G401 (cell line): ENCODE measurements around the gene HBS1L. TPM values are rescaled to one million over a fixed set of nuclear protein-coding genes. Genes with fewer than 3 reads are reported as not detected.

ENCODE experiments used
- DNase-seq: peaks from one replicate; pipeline ENCODE4 v3.0.0-alpha.2; 2015; ENCODE audit warnings: low spot score
- in situ Hi-C: cut with HindIII; loops from 2 replicates; pipeline ENCODE4 v1.10.0; 2016; ENCODE audit warnings: low sequenced_read_pairs, mixed read lengths
- total RNA-seq: library from RNA; depleted of rRNA; stranded (reverse); fragments of >200 nt; shearing (Covaris generic); gene quantifications from 2 replicates; pipeline ENCODE4 v1.2.3, GENCODE V29; 2014

Gene HBS1L
- total RNA-seq, 1 experiment from 2014 or later = 137 TPM

DNA sequence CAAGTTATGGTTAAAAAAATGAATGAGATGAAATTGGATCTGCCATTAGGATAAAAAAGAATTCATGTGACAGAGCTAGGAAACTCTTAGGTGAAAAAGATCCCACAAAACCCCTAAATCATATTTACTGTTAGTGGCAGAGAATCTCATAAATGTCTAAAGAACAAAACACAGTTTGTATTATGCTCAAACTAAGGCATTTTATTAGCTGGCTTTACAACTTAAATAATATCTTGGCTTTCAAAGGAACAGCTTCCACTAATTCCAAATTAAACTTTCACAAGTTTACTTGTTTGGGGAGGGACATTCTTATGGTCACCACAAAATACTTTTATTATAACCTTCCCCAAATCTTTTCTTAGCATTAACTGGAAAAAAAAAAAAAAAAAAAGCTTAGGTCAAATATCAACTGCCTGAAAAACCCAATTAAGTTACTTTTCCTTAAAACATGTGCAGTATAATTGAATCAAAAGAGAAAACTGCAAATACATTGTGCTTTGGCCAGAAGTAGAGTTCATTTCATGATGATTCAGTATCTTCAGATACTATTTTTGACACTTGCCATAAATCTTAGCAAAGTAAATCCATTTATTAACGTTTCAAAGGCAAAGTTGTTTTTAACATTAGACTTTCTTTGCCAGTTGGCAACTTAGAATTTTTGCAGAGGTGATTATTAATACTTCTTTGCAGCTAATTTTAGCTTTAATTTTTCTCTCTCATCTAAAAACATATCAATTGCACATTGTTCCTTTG, 90.0 kb downstream of the HBS1L start:
- no peak for DNase-seq
- in situ Hi-C loops = no loop called here

DNA sequence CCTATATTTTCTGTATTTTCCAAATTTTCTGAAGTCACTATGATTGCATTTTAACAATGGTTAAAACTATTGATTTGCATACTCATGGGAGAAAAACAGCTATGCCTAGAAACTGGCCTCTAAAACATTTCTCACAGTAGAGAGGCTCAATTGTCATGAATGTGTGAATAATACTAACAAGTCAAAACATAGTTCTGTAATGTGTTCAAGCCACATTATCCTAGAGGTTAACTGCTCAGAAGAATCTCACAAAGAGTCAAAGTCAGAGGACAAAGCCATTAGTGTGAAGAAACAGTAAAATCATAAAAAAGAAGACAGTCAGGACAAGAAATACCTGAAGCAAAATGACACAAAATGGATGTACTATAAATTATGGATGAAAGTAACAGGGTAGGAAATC, 92.2 kb downstream of the HBS1L start:
- in situ Hi-C loops = no loop called here
- DNase-seq = no peak

DNA sequence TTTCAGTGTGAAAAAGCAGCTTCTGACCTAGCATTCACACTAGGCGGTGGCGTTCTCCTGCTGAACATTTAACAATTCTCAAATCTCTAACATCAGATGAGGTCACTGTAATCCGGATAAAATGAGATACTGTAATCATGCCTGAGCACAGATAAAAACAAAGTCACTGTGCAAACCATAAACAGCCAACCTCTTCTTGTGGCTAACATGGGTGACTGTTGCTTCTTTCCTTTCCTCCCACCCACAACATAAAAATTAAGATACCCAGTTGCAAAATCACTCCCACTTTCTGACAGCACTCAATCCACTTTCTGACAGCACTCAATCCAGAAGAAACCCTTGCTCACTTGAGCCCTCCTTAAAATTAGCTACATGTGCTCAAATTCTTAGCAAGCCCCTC, 93.3 kb downstream of the HBS1L start:
- DNase-seq = no peak
- in situ Hi-C loops = no loop called here

DNA sequence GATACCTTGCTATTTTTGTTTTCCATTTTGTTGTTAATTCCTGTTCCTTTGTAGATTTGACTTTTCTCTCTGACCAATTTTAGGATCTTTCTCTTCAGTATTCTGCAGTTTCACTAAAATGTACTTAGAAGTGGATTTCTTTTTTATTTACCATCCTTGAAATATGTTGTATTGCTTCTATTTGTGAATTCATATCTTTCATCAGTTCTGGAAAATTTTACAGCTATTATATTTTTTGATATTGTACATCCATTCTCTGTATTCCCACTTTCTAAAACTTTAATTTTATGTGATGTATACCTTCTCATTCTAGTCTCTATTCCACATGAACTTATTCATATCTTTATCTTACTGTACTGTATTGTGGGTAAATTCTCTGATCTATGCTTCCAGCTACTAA, 95.0 kb downstream of the HBS1L start:
- DNase-seq = no peak
- in situ Hi-C loops = no loop called here

DNA sequence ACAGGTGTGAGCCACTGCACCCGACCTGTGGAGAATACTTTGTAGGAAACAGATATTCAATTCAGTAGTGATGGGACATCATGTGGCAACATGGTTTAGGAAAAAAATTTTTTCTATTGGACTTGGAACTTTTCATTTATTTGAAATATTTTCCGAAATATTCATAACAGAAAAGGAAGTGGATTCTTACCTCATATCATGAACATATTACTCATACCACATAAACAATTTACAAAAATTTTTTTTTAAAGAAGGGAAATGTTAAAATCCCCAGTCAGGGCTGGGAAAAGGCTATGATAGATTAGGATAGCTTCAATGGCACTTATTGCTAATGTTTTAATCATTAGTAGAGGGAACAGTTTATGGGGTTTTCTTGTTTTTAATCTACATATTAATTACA, 97.9 kb downstream of the HBS1L start:
- in situ Hi-C loops = no loop called here
- no peak for DNase-seq

DNA sequence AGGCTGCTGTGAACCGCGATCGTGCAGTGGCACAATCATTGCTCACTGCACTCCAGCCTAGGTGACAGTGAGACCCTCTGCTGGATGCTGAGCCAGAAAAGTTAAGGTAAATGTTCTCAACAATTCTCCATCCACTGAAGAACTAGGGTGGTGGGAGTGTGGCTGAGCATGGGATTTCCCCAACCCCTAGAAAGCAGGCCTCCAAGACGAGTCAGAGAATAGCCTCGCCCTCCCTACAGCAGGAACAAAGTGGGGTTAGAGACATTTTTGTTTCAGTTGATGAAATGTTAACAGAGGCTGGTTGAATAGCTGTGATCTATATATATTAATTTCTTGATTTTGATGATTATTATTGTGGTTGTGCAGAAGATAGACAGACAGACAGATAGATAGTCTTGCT, 98.6 kb downstream of the HBS1L start:
- DNase-seq = no peak
- in situ Hi-C loops = no loop called here

DNA sequence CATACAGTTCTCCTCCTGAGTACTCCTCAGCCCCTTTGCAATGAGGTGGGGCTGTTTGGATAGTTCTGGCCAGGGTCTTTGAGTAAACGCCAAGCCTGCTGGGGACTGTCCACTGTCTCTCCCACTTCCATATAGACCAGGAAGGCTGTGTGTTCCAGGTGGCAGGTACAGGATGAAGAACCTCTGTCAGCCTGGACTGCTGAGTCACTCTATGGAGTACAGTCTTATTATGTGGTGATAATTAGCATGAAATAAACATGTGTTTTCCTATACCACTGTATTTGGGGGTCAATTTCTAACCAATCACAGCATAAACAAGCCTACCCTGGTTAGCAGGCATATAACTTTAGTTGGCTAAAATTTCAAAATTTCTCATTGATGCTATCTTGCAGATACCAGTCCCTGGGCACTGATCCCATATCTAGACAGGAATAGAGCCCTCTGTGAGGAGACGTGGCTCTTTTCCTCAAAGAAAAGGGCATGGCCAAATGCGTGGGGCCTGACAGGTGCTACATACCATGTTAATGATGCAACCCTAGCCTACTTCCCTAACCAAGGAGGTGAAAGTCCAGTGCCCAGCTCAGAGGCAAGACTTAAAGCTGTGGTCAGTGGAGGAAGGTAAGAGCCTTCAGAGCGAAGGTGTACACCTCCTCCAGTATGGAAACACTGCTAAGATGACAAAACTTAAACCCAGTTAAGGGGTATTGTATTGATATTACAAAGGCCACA, 100.2 kb downstream of the HBS1L start:
- no peak for DNase-seq
- in situ Hi-C loops = no loop called here

DNA sequence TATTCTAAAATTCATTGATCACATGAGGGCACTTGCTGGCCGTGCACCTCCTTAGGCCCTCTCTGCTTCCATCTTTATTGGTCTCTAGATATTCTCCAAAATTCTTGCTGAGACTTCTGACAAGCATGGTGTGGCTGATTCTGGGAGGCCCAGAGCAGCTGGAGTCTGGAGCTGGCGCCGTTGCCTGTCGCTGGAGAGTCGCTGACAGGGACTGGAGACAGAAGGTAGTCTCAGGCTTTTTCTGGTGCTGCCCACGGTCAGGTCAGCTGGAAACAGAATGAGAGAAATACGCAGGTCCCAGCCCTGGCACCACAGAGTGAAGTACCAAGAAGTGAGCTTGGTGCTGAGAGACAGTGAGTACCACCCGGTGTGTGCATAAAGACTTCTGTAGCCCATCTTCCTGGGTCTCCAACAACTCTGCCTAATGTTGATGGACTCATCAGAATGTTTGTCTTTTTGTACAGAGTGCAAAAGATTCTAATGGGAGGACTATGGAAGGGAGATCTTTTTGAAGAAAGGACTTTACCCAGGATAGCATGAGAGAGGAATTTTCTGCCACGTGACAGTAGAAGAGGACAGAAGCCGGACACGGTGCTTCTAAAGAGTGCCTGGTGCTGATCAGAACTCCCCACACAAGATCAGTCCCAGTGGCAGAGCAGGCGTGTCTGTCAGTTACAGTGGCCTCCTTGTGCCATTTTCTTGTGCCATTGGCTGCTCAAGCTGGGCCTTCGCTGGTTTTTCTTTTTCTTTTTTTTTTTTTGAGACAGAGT, 102.9 kb downstream of the HBS1L start:
- in situ Hi-C loops = no loop called here

DNA sequence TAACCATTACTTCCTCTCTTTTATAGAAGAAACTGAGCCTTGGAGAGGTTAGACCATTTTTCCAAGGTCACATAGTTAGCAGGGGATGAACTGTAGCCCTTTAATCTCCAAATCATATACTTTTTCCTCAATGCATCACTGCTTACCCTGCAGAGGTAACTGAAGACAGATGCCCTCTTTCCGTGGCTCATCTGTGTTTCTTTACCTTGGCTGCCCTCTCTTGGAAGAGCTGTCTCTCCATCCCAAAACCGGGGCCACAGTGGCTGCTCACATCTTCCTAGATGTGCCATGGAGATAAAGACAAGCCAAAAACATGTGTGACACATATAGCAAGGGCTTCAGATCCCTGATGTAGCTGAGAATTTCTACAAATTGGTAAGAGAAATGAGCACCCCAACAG, 104.1 kb downstream of the HBS1L start:
- in situ Hi-C loops = no loop called here
- no peak for DNase-seq

More for the DNA sequence above, 102.9 kb downstream of the HBS1L start:
- no peak for DNase-seq

DNA sequence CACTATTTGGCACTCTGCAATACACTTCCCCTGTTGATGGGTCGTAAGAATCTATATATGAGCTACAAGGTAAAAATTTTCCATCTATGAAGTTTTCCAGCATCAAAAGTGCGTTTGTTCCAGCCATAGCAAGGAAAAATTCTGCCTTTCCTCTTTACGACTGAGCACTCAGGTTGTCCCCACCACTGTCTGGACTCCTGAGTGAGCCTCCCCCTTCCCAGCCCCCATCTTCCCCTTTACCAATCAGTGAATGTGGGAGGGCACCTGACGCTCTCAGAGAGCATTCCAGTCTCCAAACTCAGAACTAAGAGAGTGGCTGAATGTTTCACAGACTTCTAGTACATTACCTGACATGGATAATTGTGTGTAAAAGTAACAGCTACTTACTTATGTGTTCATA, 104.7 kb downstream of the HBS1L start, which contains the start of gene ALDH8A1:
ALDH8A1 (minus strand) TSS at position 175 of the 400 bp plus-strand sequence; CDS start at position 127, 48 bp downstream.
- in situ Hi-C loops = no loop called here
- no peak for DNase-seq

DNA sequence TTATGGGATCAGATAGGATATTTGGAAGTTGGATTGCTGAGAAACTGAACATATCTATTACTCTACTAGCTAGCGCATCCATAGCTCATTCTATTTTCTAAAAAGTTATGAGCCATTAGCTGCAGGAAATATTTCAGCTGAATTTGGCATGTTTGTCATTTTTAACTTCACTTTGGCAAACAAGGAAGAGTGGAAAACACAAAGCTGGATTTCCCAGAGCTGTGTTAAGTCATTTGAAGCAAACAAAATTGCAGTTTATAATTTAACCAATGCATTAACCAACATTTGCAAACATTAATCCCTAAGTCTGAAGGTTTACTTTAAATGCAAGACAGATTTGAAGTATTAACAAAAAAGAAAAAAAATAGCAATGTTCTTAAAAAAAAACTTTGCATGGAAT, 105.9 kb downstream of the HBS1L start:
- in situ Hi-C loops = no loop called here
- DNase-seq = no peak

DNA sequence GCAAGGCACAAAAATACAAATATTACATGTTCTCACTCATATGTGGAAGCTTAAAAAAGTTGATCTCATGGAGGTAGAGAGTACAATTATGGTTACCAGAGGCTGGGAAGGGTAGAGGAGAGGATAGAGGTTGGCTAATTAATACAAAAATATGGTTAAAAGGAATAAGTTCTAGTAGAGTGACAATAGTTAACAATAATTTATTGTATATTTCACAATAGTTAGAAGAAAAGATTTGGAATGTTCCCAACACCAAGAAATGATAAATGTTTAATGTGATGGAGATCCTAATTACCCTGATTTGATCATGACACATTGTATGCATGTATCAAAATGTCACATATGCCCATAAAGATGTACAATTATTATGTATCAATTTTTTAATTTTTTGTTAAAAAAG, 106.5 kb downstream of the HBS1L start:
- in situ Hi-C loops = no loop called here
- DNase-seq = no peak

DNA sequence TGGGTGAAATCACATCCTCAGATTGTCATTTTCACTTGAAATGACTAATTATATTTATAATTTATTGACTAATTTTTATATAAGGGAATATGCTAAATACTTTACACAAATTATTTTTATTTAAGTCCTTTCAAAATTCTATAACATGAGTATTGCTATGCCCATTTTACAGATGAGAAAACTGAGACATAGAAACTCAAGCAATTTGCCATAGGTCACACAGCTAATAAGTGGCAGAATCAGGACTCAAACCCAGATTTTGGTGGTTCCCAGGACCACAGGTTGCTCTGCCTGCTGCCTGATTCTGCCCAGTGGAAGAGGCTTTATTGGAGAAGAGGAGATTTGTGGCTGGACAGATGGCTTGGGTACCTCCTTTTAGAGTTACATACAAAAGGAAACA, 109.6 kb downstream of the HBS1L start:
- in situ Hi-C loops = no loop called here
- DNase-seq = no peak

DNA sequence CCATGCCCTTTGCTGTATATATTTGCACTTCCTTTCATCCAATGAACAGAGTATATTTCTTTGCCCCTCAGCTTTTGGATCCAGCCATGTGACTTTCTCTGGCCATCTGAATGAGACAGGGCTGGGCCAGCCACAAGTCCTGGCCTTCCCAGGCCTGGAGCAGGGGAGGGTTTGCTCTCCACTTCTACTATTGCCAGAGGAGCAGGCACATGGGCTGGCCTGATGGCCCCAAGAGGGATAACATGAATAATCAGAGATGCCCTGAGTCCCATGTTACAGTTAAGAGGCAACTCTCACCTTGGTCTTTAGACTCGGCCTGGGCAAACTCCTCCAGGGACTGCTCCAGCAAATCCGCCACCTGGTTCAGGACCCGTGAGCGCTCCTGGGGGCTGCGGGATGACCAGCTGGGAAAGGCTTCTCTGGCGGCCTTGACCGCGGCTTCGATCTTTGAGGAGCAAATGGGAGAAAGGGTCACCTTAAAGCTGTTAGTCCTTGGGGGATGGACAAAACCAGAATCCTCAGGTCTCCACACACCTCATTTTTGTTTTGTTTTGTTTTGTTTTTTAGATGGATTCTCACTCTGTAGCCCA, 111.0 kb downstream of the HBS1L start:
- in situ Hi-C loops = no loop called here
- DNase-seq = no peak

DNA sequence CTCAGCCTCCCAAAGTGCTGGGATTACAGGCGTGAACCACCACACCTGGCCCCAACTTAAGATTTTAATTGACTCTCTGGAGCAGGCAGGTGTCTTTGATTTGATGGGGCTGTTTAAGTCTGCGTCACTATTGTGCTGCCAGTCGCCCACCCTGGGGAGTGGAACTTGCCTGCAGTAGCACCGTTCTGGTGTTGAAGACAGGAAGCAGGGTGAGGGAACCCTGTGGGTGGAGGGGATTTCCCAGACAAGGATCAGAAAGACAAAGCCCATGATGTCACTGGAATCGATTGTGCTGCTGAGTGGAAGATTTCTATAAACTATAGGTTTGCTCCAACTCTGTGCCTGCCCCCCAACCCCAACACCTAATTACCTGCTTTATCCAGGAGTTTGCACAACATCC, 115.7 kb downstream of the HBS1L start:
- no peak for DNase-seq
- in situ Hi-C loops = no loop called here

DNA sequence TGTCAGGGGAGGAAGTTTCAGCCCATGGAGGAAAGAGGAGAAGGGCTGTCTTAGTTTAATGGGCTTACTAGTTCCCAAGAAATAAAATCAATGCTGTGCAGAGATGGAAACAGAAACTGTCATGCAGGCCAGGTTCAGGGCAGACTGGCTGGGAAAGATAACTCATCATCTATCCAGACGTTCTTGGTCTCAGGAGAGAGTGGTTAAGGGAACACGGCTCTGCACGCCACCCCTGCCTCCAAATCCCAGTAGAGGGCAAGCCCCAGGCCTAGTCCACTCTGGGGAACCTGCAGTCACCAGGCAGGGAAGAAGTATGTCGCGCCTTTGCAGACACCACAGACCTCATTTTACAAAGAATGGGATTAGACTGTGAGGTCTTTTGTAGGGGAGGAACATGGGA, 117.2 kb downstream of the HBS1L start:
- DNase-seq = no peak
- in situ Hi-C loops = no loop called here

DNA sequence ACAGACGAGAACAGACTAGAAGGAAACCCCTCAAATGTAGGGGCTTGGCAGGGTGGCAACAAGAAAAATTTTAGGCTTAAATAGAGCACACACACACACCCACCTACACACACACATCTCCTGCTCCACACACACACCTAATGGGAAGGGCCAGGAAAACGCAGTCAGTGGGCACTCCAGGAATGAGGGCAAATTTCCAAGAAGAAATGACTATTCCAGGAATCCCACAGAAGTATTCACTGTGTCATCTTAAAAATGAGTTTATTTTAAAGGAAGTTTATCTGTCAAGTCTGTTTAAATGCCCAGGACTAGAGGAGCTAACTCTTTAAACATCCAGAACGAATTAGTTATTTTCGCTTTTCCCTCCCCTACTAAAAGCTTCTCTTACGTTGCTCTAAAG, 117.7 kb downstream of the HBS1L start:
- DNase-seq = no peak
- in situ Hi-C loops = no loop called here

DNA sequence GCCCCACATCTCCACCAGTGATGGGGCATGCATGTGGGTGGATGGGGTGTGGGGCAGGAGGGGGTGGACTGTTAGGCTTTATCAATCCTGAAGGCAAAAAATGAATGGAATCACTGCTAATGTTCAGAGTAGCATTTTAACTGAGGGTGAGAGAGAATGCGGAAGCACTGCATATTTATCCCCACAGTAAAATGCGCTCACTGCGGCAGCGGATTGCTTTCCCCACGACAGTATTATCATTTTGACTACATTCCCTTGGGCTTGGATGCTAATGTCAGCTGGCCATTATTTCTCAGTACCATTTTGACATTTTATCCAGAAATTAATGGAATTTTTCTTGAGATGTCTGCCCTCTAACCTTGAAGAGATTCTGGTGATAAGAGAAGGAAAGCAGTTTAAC, 118.1 kb downstream of the HBS1L start:
- in situ Hi-C loops = no loop called here
- no peak for DNase-seq

DNA sequence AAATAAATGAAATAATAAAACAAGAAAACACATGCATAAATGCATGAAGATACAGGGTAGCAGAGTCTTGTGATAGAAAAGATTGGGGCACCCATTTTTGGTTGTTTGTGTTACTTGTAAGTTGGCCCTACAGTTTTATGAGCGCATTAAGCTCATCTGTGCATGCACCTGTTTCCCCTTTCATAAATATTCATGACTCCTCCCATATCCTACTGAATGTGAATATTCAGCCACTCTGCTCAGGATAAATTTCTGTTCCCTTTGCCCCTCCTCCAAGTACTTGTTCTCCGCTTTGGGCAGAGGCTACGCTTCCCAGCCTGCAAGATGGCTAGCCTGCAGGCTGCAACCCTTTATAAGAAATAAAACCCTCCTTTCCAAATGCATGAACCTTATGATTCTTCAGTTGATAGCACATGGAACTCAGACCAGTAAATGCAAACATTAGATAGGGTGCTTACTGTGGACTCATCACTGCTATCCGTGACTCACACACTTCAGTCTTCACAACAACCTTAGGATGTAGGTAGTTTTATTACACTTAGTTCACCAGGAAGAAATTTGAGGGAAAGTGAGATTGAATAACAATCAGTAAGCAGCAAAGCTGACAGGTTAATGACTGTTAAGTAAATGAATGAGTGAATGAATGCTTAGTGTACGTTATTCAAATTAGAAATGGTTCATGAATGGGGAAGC, 119.7 kb downstream of the HBS1L start:
- in situ Hi-C loops = no loop called here
- no peak for DNase-seq
